ENCODE data around the gene CDCA7. TPM values are rescaled to one million over a fixed set of nuclear protein-coding genes. Genes with fewer than 3 reads are reported as not detected.

The CDCA7 gene
- total RNA-seq, 4 donors from 2014 or later, result 1.1 to 3.3 (median 1.4) TPM; not detected in 1

GRCh38 chr2:173386021-173386737 is 31.5 kb downstream of the CDCA7 start:
- H3K27ac ChIP-seq, result no peak overlapping the region
- ATAC-seq (no peak), DNase-seq (no peak)
- TF ChIP-seq POLR2A (IDR thresholded peaks at IDR 0.05), result no peak
- TF ChIP-seq CTCF (IDR thresholded peaks at IDR 0.05 in 4 of 5, conservative IDR thresholded peaks at IDR 0.05 in 1 of 5), result no peak
- H3K4me3 ChIP-seq, result no peak overlapping the region
- no peaks in the 10 kb centered on the region for H3K27me3 ChIP-seq
- H3K9me3 ChIP-seq, result no peaks in the 10 kb centered on the region
- in situ Hi-C loops (cut with MboI; ENCODE audit: low sequenced_read_pairs in 4 of 4) (no loop called here), intact Hi-C loops (cut with DNase I; ENCODE audit: low total_unique reads) (no loop called here)
- H3K4me1 ChIP-seq, result no peaks in the 10 kb centered on the region
- H3K36me3 ChIP-seq, result no peaks in the 10 kb centered on the region

GRCh38 chr2:173386738-173387065 is 32.0 kb downstream of the CDCA7 start:
- no peak for DNase-seq
- no peaks in the 10 kb centered on the region for H3K9me3 ChIP-seq
- no peak overlapping the region for H3K27ac ChIP-seq
- TF ChIP-seq POLR2A (IDR thresholded peaks at IDR 0.05), result no peak
- no peak for TF ChIP-seq CTCF (IDR thresholded peaks at IDR 0.05 in 4 of 5, conservative IDR thresholded peaks at IDR 0.05 in 1 of 5)
- no peaks in the 10 kb centered on the region for H3K4me1 ChIP-seq
- intact Hi-C loops (cut with DNase I; ENCODE audit: low total_unique reads), result no loop called here
- H3K36me3 ChIP-seq, result no peaks in the 10 kb centered on the region
- in situ Hi-C loops (cut with MboI; ENCODE audit: low sequenced_read_pairs in 4 of 4), result no loop called here
- ATAC-seq, result no peak
- H3K4me3 ChIP-seq, result no peak overlapping the region
- H3K27me3 ChIP-seq, result no peaks in the 10 kb centered on the region

- H3K4me1 ChIP-seq, result no peaks in the 10 kb centered on the region
- no peaks in the 10 kb centered on the region for H3K9me3 ChIP-seq
- no peaks in the 10 kb centered on the region for H3K36me3 ChIP-seq
- no peak overlapping the region for H3K27ac ChIP-seq
- in situ Hi-C loops (cut with MboI; ENCODE audit: low sequenced_read_pairs in 4 of 4), result no loop called here
- TF ChIP-seq POLR2A (IDR thresholded peaks at IDR 0.05) (no peak), CTCF (IDR thresholded peaks at IDR 0.05 in 4 of 5, conservative IDR thresholded peaks at IDR 0.05 in 1 of 5) (no peak)
- no peak for ATAC-seq
- no peaks in the 10 kb centered on the region for H3K27me3 ChIP-seq
- no peak for DNase-seq
- intact Hi-C loops (cut with DNase I; ENCODE audit: low total_unique reads), result no loop called here
- H3K4me3 ChIP-seq, result no peak overlapping the region
Observed at GRCh38 chr2:173387079-173387478, 32.4 kb downstream of the CDCA7 start.

- H3K4me3 ChIP-seq, result no peak overlapping the region
- ATAC-seq (no peak), DNase-seq (no peak)
- H3K27ac ChIP-seq, result no peak overlapping the region
- H3K4me1 ChIP-seq, result no peaks in the 10 kb centered on the region
- H3K27me3 ChIP-seq, result no peaks in the 10 kb centered on the region
- no peaks in the 10 kb centered on the region for H3K9me3 ChIP-seq
- H3K36me3 ChIP-seq, result no peaks in the 10 kb centered on the region
- TF ChIP-seq POLR2A (IDR thresholded peaks at IDR 0.05) (no peak), CTCF (IDR thresholded peaks at IDR 0.05 in 4 of 5, conservative IDR thresholded peaks at IDR 0.05 in 1 of 5) (no peak)
- intact Hi-C loops (cut with DNase I; ENCODE audit: low total_unique reads) (no loop called here), in situ Hi-C loops (cut with MboI; ENCODE audit: low sequenced_read_pairs in 4 of 4) (no loop called here)
Observed at GRCh38 chr2:173387660-173388059, 33.0 kb downstream of the CDCA7 start.

GRCh38 chr2:173388795-173389194 is 34.1 kb downstream of the CDCA7 start:
- no peak overlapping the region for H3K4me3 ChIP-seq
- in situ Hi-C loops (cut with MboI; ENCODE audit: low sequenced_read_pairs in 4 of 4) (no loop called here), intact Hi-C loops (cut with DNase I; ENCODE audit: low total_unique reads) (no loop called here)
- H3K9me3 ChIP-seq, result no peaks in the 10 kb centered on the region
- H3K4me1 ChIP-seq, result no peaks in the 10 kb centered on the region
- no peaks in the 10 kb centered on the region for H3K36me3 ChIP-seq
- ATAC-seq, result no peak
- H3K27ac ChIP-seq, result no peak overlapping the region
- no peaks in the 10 kb centered on the region for H3K27me3 ChIP-seq
- TF ChIP-seq CTCF (IDR thresholded peaks at IDR 0.05 in 4 of 5, conservative IDR thresholded peaks at IDR 0.05 in 1 of 5) (no peak), POLR2A (IDR thresholded peaks at IDR 0.05) (no peak)
- no peak for DNase-seq
